Mesendoderm (in vitro differentiated cells): Measurements from ENCODE around the gene TRIM9.
A peak's percentile ranks its signal among the peaks of the same experiment; 100 is the strongest.

Experiments
- DNase-seq: peaks from one replicate; pipeline ENCODE4 v3.0.0; 2013
- H2AK5ac ChIP-seq: 2 replicates; pipeline ENCODE4 v1.6.1; 2013; ENCODE audit warnings: low read length, inconsistent platforms
- H2BK120ac ChIP-seq: 2 replicates; pipeline ENCODE4 v1.6.1; 2013; ENCODE audit warnings: low read depth, mild to moderate bottlenecking, low read length, moderate library complexity, mixed read lengths
- H2BK15ac ChIP-seq: replicated peaks from 2 replicates; pipeline ENCODE4 v1.6.1; 2013; ENCODE audit warnings: low read depth, mild to moderate bottlenecking, moderate library complexity
- H2BK5ac ChIP-seq: 2 replicates; pipeline ENCODE4 v1.6.1; 2013; ENCODE audit warnings: low read length, inconsistent platforms
- H3K18ac ChIP-seq: 2 replicates; pipeline ENCODE4 v1.6.1; 2013; ENCODE audit warnings: mild to moderate bottlenecking, low read length, mixed read lengths
- H3K23ac ChIP-seq: one replicate; pipeline ENCODE4 v1.6.1; 2013; ENCODE audit warnings: low read length
- H3K27ac ChIP-seq: 2 replicates; pipeline ENCODE4 v1.5.1; 2013; ENCODE audit warnings: low read depth, mild to moderate bottlenecking, inconsistent platforms, low read length, moderate library complexity
- H3K27me3 ChIP-seq: 2 replicates; pipeline ENCODE4 v1.6.1; 2013; ENCODE audit warnings: low read length, control low read depth, mild to moderate bottlenecking, inconsistent platforms; ENCODE audit not compliant: insufficient read depth, poor library complexity
- H3K36me3 ChIP-seq: 2 replicates; pipeline ENCODE4 v1.6.1; 2013; ENCODE audit warnings: low read length, inconsistent platforms; ENCODE audit not compliant: control insufficient read depth, insufficient read depth
- H3K4ac ChIP-seq: one replicate; pipeline ENCODE4 v1.6.1; 2013; ENCODE audit warnings: low read depth, mild to moderate bottlenecking, low read length, moderate library complexity
- H3K4me1 ChIP-seq: 2 replicates; pipeline ENCODE4 v1.6.1; 2013; ENCODE audit warnings: low read depth, low read length, inconsistent platforms; ENCODE audit not compliant: control insufficient read depth
- H3K4me2 ChIP-seq: 2 replicates; pipeline ENCODE4 v1.6.1; 2013; ENCODE audit warnings: low read length
- H3K4me3 ChIP-seq: 2 replicates; pipeline ENCODE4 v1.5.1; 2013; ENCODE audit warnings: mild to moderate bottlenecking, low read length
- H3K56ac ChIP-seq: one replicate; pipeline ENCODE4 v1.6.1; 2013; ENCODE audit warnings: low read length
- H3K79me1 ChIP-seq: 2 replicates; pipeline ENCODE4 v1.6.1; 2013; ENCODE audit warnings: low read length, inconsistent platforms
- H3K79me2 ChIP-seq: 2 replicates; pipeline ENCODE4 v1.6.1; 2013; ENCODE audit warnings: mild to moderate bottlenecking, low read length; ENCODE audit not compliant: control insufficient read depth, insufficient read depth
- H3K9ac ChIP-seq: 2 replicates; pipeline ENCODE4 v1.6.1; 2013; ENCODE audit warnings: low read length, inconsistent platforms
- H4K5ac ChIP-seq: one replicate; pipeline ENCODE4 v1.6.1; 2013; ENCODE audit warnings: low read length
- H4K8ac ChIP-seq: one replicate; pipeline ENCODE4 v1.6.1; 2013; ENCODE audit warnings: low read depth, mild to moderate bottlenecking, control low read depth, low read length, moderate library complexity
- WGBS: extraction: QIAGEN DNeasy Blood & Tissue Kit; methylation state at CpG from one replicate; pipeline ENCODE4 v1.1.7; 2013; ENCODE audit warnings: low lambda C conversion rate, missing lambda C conversion rate; ENCODE audit not compliant: insufficient coverage; ENCODE audit errors: extremely low coverage; 5-methylcytosine and 5-hydroxymethylcytosine counted together

The TRIM9 gene

DNA sequence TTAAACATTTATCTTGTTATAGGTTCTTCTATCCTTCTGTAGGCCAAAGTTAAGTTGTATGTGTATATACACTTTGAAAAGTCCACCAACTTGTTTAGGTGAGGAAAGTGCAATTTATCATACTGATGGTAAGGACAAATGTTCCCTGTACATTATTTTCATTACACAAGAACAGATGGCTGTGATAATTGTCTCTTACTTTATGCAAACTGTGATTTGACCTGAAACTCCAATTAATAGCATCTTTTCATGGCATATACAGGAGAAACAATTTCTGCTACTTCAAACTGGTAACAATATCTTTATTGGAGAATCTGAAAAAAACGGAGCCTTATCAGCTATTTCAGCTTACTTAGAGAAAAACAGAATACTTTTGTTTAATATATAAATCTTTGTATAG is 5.6 kb downstream of the TRIM9 start:
- no peaks in the 10 kb centered on the region for H3K79me2 ChIP-seq
- no peak overlapping the region for H4K5ac ChIP-seq
- H3K9ac ChIP-seq, result no peak overlapping the region

DNA sequence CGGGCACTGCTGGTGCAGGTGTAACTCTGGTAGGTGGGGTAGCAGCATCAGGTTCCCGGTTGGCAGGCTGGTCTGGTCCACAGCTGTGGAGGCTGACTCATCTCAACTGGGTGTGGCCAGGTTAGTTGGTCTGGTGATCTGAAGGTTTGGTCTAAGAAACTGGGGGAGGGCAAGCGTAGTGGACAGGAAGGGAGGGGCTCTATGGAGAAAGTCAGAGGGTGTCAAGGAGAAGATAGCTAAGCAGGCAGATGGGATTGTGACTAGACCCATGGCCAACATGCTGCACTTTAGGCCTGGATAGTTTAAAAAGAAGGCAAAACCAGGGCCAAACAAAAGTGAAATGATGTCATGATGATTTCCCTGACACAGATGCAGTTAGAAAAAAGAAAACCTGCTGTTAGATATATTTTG is 7.9 kb downstream of the TRIM9 start:
- Histone ChIP-seq H3K79me1 (no peaks in the 10 kb centered on the region), H3K27ac (no peak overlapping the region), H3K36me3 (no peaks in the 10 kb centered on the region), H2BK5ac (no peak overlapping the region), H2BK120ac (no peak overlapping the region), H2AK5ac (no peak overlapping the region), H3K56ac (no peak overlapping the region), H3K18ac (no peak overlapping the region), H3K4me3 (no peak overlapping the region), H3K4me1 (no peaks in the 10 kb centered on the region), H4K5ac (no peak overlapping the region), H3K4ac (no peak overlapping the region), H3K4me2 (no peak overlapping the region), H3K23ac (no peak overlapping the region), H3K9ac (no peak overlapping the region), H4K8ac (no peak overlapping the region), H2BK15ac (no peak overlapping the region), H3K27me3 (no peaks in the 10 kb centered on the region), H3K79me2 (no peaks in the 10 kb centered on the region)
- DNase-seq, result peak; percentile 36
- no CpG with 5 or more reads among the region's 3 CpGs for WGBS

More for the DNA sequence above, 5.6 kb downstream of the TRIM9 start:
- Histone ChIP-seq H2BK5ac (no peak overlapping the region), H3K4me2 (no peak overlapping the region), H3K18ac (no peak overlapping the region), H2BK15ac (no peak overlapping the region), H3K27ac (no peak overlapping the region), H2BK120ac (no peak overlapping the region), H3K4me1 (no peaks in the 10 kb centered on the region), H3K27me3 (peaks cover 6% of the 10 kb centered on the region), H3K4me3 (no peak overlapping the region), H3K36me3 (no peaks in the 10 kb centered on the region), H3K56ac (no peak overlapping the region), H3K79me1 (no peaks in the 10 kb centered on the region), H3K23ac (no peak overlapping the region), H2AK5ac (no peak overlapping the region), H4K8ac (no peak overlapping the region), H3K4ac (no peak overlapping the region)
- WGBS, result no CpG with 5 or more reads among the region's 1 CpG
- no peak for DNase-seq

DNA sequence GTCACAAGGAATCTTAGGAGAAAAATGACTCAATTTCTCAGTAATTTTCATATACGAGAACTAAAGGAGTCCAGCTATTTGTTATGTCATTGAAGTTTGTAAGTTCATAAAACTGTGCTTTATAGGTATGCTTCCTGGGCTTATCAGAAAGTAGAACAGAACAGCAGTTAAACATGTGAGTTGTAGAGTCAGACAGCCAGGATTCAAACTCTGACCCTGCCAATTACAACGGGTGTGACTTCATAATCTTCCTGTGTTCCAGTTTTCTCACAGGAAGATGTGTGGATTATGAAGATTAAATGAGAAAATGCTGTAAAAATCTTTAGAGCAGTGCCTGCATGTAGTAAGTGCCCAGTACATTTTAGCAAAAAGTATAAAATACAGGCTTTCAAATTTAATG is 8.9 kb downstream of the TRIM9 start:
- Histone ChIP-seq H2BK15ac (no peak overlapping the region), H3K79me2 (no peaks in the 10 kb centered on the region), H3K18ac (no peak overlapping the region), H3K23ac (no peak overlapping the region), H2BK5ac (no peak overlapping the region), H3K4ac (no peak overlapping the region), H3K4me2 (no peak overlapping the region), H3K27me3 (no peaks in the 10 kb centered on the region), H2AK5ac (no peak overlapping the region), H3K56ac (no peak overlapping the region), H4K8ac (no peak overlapping the region), H4K5ac (no peak overlapping the region), H3K27ac (no peak overlapping the region), H2BK120ac (no peak overlapping the region), H3K4me1 (no peaks in the 10 kb centered on the region), H3K4me3 (no peak overlapping the region), H3K79me1 (no peaks in the 10 kb centered on the region), H3K9ac (no peak overlapping the region), H3K36me3 (no peaks in the 10 kb centered on the region)
- no CpG with 5 or more reads among the region's 2 CpGs for WGBS
- no peak for DNase-seq

DNA sequence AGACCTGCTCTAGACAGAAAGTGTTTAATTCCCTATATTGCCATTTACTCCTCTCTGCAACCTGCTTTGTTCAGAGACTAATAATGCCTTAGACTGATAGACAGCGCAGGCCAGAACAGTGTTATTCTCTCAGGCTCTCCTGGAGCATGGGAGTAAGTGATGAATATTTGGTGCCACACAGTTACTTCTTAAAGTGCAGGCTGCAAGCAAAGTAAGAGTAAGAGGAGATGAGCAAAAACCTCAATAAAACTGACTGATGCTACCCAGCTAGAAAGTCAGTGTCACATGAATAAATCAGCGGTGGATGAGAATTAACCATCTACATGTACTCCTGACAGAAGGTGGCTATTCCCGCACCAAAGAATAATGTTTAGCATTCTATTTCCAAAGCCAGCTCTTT is 9.9 kb downstream of the TRIM9 start:
- no peak overlapping the region for H3K4me2 ChIP-seq
- H4K8ac ChIP-seq, result no peak overlapping the region
- no CpG with 5 or more reads among the region's 3 CpGs for WGBS
- no peaks in the 10 kb centered on the region for H3K79me2 ChIP-seq
- H3K4me3 ChIP-seq, result no peak overlapping the region
- no peak overlapping the region for H2BK15ac ChIP-seq
- no peaks in the 10 kb centered on the region for H3K79me1 ChIP-seq
- H3K9ac ChIP-seq, result no peak overlapping the region
- no peaks in the 10 kb centered on the region for H3K27me3 ChIP-seq
- H3K36me3 ChIP-seq, result no peaks in the 10 kb centered on the region
- no peak overlapping the region for H2BK5ac ChIP-seq
- no peak overlapping the region for H3K23ac ChIP-seq
- H3K56ac ChIP-seq, result no peak overlapping the region
- no peak overlapping the region for H3K27ac ChIP-seq
- no peak overlapping the region for H2AK5ac ChIP-seq
- H4K5ac ChIP-seq, result no peak overlapping the region
- H3K4me1 ChIP-seq, result no peaks in the 10 kb centered on the region
- H2BK120ac ChIP-seq, result no peak overlapping the region
- no peak overlapping the region for H3K4ac ChIP-seq
- no peak overlapping the region for H3K18ac ChIP-seq
- DNase-seq, result no peak

DNA sequence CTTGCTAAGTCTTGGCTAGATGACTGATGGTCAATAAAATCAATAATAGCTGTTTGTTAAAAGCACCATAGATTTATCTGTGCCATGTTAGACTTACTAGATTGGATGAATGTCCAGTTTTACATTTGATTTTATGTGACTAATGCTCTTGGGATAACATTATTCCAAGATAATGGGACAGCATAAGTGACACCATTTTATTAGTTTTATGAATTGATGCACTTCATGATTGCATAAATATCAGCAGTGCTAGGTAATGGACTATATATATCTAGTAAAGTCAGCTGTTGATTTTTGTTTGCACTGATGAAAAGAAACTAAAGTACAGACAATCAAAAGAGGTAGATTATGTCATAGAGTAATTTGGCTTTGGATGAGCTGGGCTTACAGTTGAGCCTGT is 10.4 kb downstream of the TRIM9 start:
- no peak overlapping the region for H3K18ac ChIP-seq
- H3K79me1 ChIP-seq, result no peaks in the 10 kb centered on the region
- H3K36me3 ChIP-seq, result no peaks in the 10 kb centered on the region
- no peak for DNase-seq
- no peak overlapping the region for H3K4me2 ChIP-seq
- no peak overlapping the region for H3K27ac ChIP-seq
- H2BK120ac ChIP-seq, result no peak overlapping the region
- no peak overlapping the region for H3K4me3 ChIP-seq
- H2BK5ac ChIP-seq, result no peak overlapping the region
- H4K5ac ChIP-seq, result no peak overlapping the region
- no peaks in the 10 kb centered on the region for H3K79me2 ChIP-seq
- H2BK15ac ChIP-seq, result no peak overlapping the region
- no peak overlapping the region for H3K9ac ChIP-seq
- H3K27me3 ChIP-seq, result no peaks in the 10 kb centered on the region
- no peak overlapping the region for H2AK5ac ChIP-seq
- no peak overlapping the region for H4K8ac ChIP-seq
- no peak overlapping the region for H3K23ac ChIP-seq
- no peak overlapping the region for H3K4ac ChIP-seq
- no peak overlapping the region for H3K56ac ChIP-seq
- H3K4me1 ChIP-seq, result no peaks in the 10 kb centered on the region

DNA sequence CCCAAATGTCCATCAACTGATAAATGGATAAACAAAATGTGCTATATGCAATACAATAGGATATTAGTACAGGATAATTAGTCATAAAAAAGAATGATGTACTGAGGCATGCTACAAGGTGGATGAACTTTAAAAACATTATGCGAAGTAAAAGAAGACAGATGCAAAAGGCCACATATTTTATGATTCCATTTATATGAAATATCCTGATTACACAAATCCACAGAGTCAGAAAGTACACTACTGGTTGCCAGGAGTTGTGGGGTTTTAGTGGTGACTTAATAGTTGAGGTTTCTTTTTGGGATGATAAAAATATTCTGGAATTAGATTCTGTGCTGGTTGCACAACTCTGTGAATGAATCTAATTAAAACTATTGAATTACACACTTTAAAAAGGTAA is 12.6 kb downstream of the TRIM9 start:
- Histone ChIP-seq H2AK5ac (no peak overlapping the region), H3K79me1 (no peaks in the 10 kb centered on the region), H2BK15ac (no peak overlapping the region), H2BK120ac (no peak overlapping the region), H4K5ac (no peak overlapping the region), H3K23ac (no peak overlapping the region), H3K27ac (no peak overlapping the region), H3K4ac (no peak overlapping the region), H2BK5ac (no peak overlapping the region), H3K36me3 (no peaks in the 10 kb centered on the region), H3K4me3 (no peak overlapping the region), H3K27me3 (no peaks in the 10 kb centered on the region), H3K9ac (no peak overlapping the region), H3K4me1 (no peaks in the 10 kb centered on the region), H3K4me2 (no peak overlapping the region), H4K8ac (no peak overlapping the region), H3K79me2 (no peaks in the 10 kb centered on the region), H3K56ac (no peak overlapping the region), H3K18ac (no peak overlapping the region)
- no CpG with 5 or more reads among the region's 1 CpG for whole genome bisulfite sequencing
- no peak for DNase-seq
